Endodermal cell (in vitro differentiated cells): Measurements from ENCODE around the gene WDR7. TPM values are rescaled to one million over a fixed set of nuclear protein-coding genes. Genes with fewer than 3 reads are reported as not detected.
A peak's percentile ranks its signal among the peaks of the same experiment; 100 is the strongest.

Source experiments
- DNase-seq: peaks from one replicate; pipeline ENCODE4 v3.0.0-alpha.2; 2017
- H3K27ac ChIP-seq: 2 replicates; pipeline ENCODE4 v1.5.1; 2013; ENCODE audit warnings: mild to moderate bottlenecking, low read depth, low read length, moderate library complexity
- H3K27me3 ChIP-seq: 2 replicates; pipeline ENCODE4 v1.6.1; 2013; ENCODE audit warnings: mild to moderate bottlenecking, low read length, moderate library complexity; ENCODE audit not compliant: insufficient read depth, control insufficient read depth, poor library complexity, severe bottlenecking
- H3K36me3 ChIP-seq: 2 replicates; pipeline ENCODE4 v1.7.0; 2013; ENCODE audit warnings: mild to moderate bottlenecking, low read length, moderate library complexity; ENCODE audit not compliant: control insufficient read depth, insufficient read depth
- H3K4me1 ChIP-seq: one replicate; pipeline ENCODE4 v1.7.0; 2013; ENCODE audit warnings: low read length; ENCODE audit not compliant: control insufficient read depth, insufficient read depth
- H3K4me3 ChIP-seq: 2 replicates; pipeline ENCODE4 v1.5.1; 2013; ENCODE audit warnings: mild to moderate bottlenecking, low read length, moderate library complexity
- H3K9ac ChIP-seq: 2 replicates; pipeline ENCODE4 v1.6.1; 2013; ENCODE audit warnings: mild to moderate bottlenecking, low read length, moderate library complexity; ENCODE audit not compliant: poor library complexity, severe bottlenecking; ENCODE audit errors: extremely low read depth
- H3K9me3 ChIP-seq: 2 replicates; pipeline ENCODE4 v1.6.1; 2013; ENCODE audit warnings: mild to moderate bottlenecking, low read length, moderate library complexity; ENCODE audit not compliant: control insufficient read depth
- H3K27ac Mint-ChIP-seq: 2 replicates; pipeline ENCODE4 v1.8.0; 2020; ENCODE audit warnings: mixed read lengths
- H3K27me3 Mint-ChIP-seq: 2 replicates; pipeline ENCODE4 v1.8.0; 2021; ENCODE audit warnings: mild to moderate bottlenecking, mixed read lengths; ENCODE audit not compliant: insufficient read depth
- H3K36me3 Mint-ChIP-seq: 2 replicates; pipeline ENCODE4 v1.8.0; 2020; ENCODE audit warnings: low read depth, mixed read lengths
- H3K4me1 Mint-ChIP-seq: 2 replicates; pipeline ENCODE4 v1.8.0; 2020; ENCODE audit warnings: mixed read lengths
- H3K4me3 Mint-ChIP-seq: 2 replicates; pipeline ENCODE4 v1.8.0; 2020; ENCODE audit warnings: mild to moderate bottlenecking, moderate library complexity, mixed read lengths
- H3K9me3 Mint-ChIP-seq: 2 replicates; pipeline ENCODE4 v1.8.0; 2020; ENCODE audit warnings: mild to moderate bottlenecking, mixed read lengths
- WGBS, 2 experiments: methylation state at CpG; one replicate each; pipeline versions ENCODE4 v1.1.5 to v1.1.7; 2013; ENCODE audit warnings: missing lambda C conversion rate in 2 of 2, mixed read lengths in 1 of 2; ENCODE audit not compliant: insufficient coverage in 1 of 2, insufficient read length in 1 of 2; 5-methylcytosine and 5-hydroxymethylcytosine counted together
- total RNA-seq, 2 donors: library from RNA; stranded (reverse); fragmentation: NEBNext Ultra II Directional in 1 of 2; extraction: Animal tissue kit (Norgen Biotek cat#: 25700) in 1 of 2; gene quantifications; 2 replicates in 1 of 2; 3 replicates in 1 of 2; pipeline ENCODE4 v1.2.1, GENCODE V29; 2021
- TF ChIP-seq, protein P1 (sequence below): fragments of 200-600 bp; sonication (generic); conservative IDR thresholded peaks from 2 replicates; pipeline ENCODE4 v1.5.0; 2021; ENCODE audit warnings: antibody characterized with exemption, mild to moderate bottlenecking

The WDR7 gene
- total RNA-seq, 2 donors from 2014 or later = 17.1 to 22.5 TPM

DNA sequence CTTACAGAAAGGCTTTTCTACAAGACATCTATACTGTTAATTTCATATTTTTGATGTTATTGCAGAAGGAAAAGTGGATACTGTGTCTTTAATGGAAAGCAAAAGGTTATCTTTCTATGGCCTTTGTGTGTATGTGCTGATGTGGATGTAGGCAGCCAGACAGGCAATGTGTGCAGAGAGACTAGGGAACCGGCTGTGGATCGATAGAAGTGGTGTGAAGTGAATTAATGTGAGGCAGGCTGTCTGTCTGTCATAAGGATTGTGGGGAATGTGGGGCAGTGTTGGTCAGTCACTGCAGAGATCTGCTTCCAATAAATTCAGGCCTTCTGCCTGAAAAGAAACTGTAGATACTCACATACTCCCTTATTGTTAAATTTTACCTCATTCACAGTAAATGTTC lies 156.7 kb downstream of the WDR7 start:
- H3K9me3 Mint-ChIP-seq = no peaks in the 10 kb centered on the region

GRCh38 chr18:56812674-56813073 lies 161.5 kb downstream of the WDR7 start:
- no peak overlapping the region for H3K4me3 Mint-ChIP-seq
- no peak for DNase-seq
- WGBS, 2 experiments = 83 to 90% methylated on average over 1 to 4 of the region's 5 CpGs
- Histone ChIP-seq H3K4me3 (no peak overlapping the region), H3K27ac (no peak overlapping the region), H3K9me3 (no peaks in the 10 kb centered on the region), H3K27me3 (no peaks in the 10 kb centered on the region), H3K4me1 (no peaks in the 10 kb centered on the region), H3K36me3 (no peaks in the 10 kb centered on the region), H3K9ac (no peak overlapping the region)
- peaks cover 10% of the 10 kb centered on the region for H3K4me1 Mint-ChIP-seq
- TF ChIP-seq, protein P1, sequence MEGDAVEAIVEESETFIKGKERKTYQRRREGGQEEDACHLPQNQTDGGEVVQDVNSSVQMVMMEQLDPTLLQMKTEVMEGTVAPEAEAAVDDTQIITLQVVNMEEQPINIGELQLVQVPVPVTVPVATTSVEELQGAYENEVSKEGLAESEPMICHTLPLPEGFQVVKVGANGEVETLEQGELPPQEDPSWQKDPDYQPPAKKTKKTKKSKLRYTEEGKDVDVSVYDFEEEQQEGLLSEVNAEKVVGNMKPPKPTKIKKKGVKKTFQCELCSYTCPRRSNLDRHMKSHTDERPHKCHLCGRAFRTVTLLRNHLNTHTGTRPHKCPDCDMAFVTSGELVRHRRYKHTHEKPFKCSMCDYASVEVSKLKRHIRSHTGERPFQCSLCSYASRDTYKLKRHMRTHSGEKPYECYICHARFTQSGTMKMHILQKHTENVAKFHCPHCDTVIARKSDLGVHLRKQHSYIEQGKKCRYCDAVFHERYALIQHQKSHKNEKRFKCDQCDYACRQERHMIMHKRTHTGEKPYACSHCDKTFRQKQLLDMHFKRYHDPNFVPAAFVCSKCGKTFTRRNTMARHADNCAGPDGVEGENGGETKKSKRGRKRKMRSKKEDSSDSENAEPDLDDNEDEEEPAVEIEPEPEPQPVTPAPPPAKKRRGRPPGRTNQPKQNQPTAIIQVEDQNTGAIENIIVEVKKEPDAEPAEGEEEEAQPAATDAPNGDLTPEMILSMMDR = no peak
- peak overlapping the region; percentile 44 for H3K27ac Mint-ChIP-seq
- no peaks in the 10 kb centered on the region for H3K9me3 Mint-ChIP-seq
- no peaks in the 10 kb centered on the region for H3K27me3 Mint-ChIP-seq
- no peaks in the 10 kb centered on the region for H3K36me3 Mint-ChIP-seq

More for the DNA sequence above, 156.7 kb downstream of the WDR7 start:
- peaks cover 10% of the 10 kb centered on the region for H3K4me1 Mint-ChIP-seq
- H3K27me3 Mint-ChIP-seq = no peaks in the 10 kb centered on the region
- Histone ChIP-seq H3K27ac (no peak overlapping the region), H3K27me3 (no peaks in the 10 kb centered on the region), H3K9ac (no peak overlapping the region), H3K4me3 (no peak overlapping the region), H3K9me3 (no peaks in the 10 kb centered on the region), H3K4me1 (no peaks in the 10 kb centered on the region), H3K36me3 (no peaks in the 10 kb centered on the region)
- H3K4me3 Mint-ChIP-seq = no peak overlapping the region
- no peaks in the 10 kb centered on the region for H3K36me3 Mint-ChIP-seq
- H3K27ac Mint-ChIP-seq = no peak overlapping the region
- no peak for DNase-seq
- 79 to 93% methylated on average over 2 of the region's 2 CpGs for WGBS, 2 experiments
- TF ChIP-seq, protein P1 = no peak

- Histone ChIP-seq H3K4me3 (no peak overlapping the region), H3K27me3 (no peaks in the 10 kb centered on the region), H3K27ac (no peak overlapping the region), H3K36me3 (no peaks in the 10 kb centered on the region), H3K9me3 (no peaks in the 10 kb centered on the region), H3K4me1 (no peaks in the 10 kb centered on the region), H3K9ac (no peak overlapping the region)
- TF ChIP-seq, protein P1 = no peak
- no peak overlapping the region for H3K4me3 Mint-ChIP-seq
- H3K36me3 Mint-ChIP-seq = no peaks in the 10 kb centered on the region
- H3K27ac Mint-ChIP-seq = no peak overlapping the region
- H3K9me3 Mint-ChIP-seq = no peaks in the 10 kb centered on the region
- H3K4me1 Mint-ChIP-seq = peaks cover 9% of the 10 kb centered on the region
- DNase-seq = no peak
- 91 to 92% methylated on average over 7 of the region's 7 CpGs for WGBS, 2 experiments
- no peaks in the 10 kb centered on the region for H3K27me3 Mint-ChIP-seq
Measured at GRCh38 chr18:56815926-56816325, 164.8 kb downstream of the WDR7 start.
